Upper lobe of right lung (tissue), 1 donor: ENCODE measurements around the gene CERS6. TPM values are rescaled to one million over a fixed set of nuclear protein-coding genes. Genes with fewer than 3 reads are reported as not detected.

Experiments used
- ATAC-seq: fragments of 200-7000 bp; cut with Tn5 transposase; one replicate; pipeline ENCODE4 v1.9.1; 2020; ENCODE audit warnings: mild to moderate bottlenecking, moderate library complexity
- DNase-seq: peaks from one replicate; pipeline ENCODE4 v3.0.0-alpha.2; 2020
- H3K27ac ChIP-seq: fragments of 200-600 bp; one replicate; pipeline ENCODE4 v1.8.0; 2022
- H3K27me3 ChIP-seq: fragments of 200-600 bp; one replicate; pipeline ENCODE4 v1.8.0; 2022; ENCODE audit warnings: mild to moderate bottlenecking
- H3K36me3 ChIP-seq: fragments of 200-600 bp; one replicate; pipeline ENCODE4 v1.8.0; 2022
- H3K4me1 ChIP-seq: fragments of 200-600 bp; one replicate; pipeline ENCODE4 v1.8.0; 2022
- H3K4me3 ChIP-seq: fragments of 200-600 bp; one replicate; pipeline ENCODE4 v1.8.0; 2022; ENCODE audit warnings: mild to moderate bottlenecking
- H3K9me3 ChIP-seq: fragments of 200-600 bp; one replicate; pipeline ENCODE4 v1.8.0; 2022
- intact Hi-C: fragments of 100-400 bp; cut with DNase I; formaldehyde crosslinking; loops from one replicate; pipeline ENCODE4 v1.11.0; 2022
- microRNA-seq: library from miRNA; unstranded; fragments of <30 nt; microRNA quantifications from one replicate; pipeline ENCODE4 v1.2.0, GENCODE V29; 2020; ENCODE audit warnings: borderline microRNAs expressed
- total RNA-seq: library from RNA; stranded (reverse); fragmentation: NEBNext Ultra II Directional; extraction: Animal tissue kit (Norgen Biotek cat#: 25700); gene quantifications from one replicate; pipeline ENCODE4 v1.2.1, GENCODE V29; 2021
- TF ChIP-seq, protein P1 (sequence below): fragments of 200-600 bp; IDR thresholded peaks from one replicate; pipeline ENCODE4 v1.8.0; 2022; ENCODE audit warnings: antibody characterized with exemption
- donor health status: DM: no; HTN: yes; CAD: no; lungs with severe emphysema.

Gene CERS6
- total RNA-seq, 1 donor from 2014 or later = 17.8 TPM

DNA sequence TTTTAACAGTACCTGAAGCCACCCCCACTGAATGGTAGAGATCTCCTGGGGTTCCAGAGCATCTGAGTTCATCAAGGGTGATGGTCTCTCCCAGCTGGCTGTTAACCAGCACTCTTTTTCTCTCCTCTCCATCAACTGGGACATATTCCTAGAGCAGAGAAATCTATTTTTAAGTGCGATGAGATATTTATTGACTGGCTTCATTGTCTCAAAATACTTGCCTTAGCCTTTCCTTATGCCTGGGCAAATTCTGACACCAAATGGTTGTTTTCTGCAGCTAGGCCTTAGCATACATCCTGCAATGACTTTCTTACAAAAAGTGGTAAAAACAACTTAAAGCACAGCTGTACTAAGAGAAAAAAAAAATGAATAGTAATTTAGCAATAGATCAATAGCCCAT is 365.9 kb downstream of the CERS6 start:
- intact Hi-C loops = no loop called here
- TF ChIP-seq, protein P1, sequence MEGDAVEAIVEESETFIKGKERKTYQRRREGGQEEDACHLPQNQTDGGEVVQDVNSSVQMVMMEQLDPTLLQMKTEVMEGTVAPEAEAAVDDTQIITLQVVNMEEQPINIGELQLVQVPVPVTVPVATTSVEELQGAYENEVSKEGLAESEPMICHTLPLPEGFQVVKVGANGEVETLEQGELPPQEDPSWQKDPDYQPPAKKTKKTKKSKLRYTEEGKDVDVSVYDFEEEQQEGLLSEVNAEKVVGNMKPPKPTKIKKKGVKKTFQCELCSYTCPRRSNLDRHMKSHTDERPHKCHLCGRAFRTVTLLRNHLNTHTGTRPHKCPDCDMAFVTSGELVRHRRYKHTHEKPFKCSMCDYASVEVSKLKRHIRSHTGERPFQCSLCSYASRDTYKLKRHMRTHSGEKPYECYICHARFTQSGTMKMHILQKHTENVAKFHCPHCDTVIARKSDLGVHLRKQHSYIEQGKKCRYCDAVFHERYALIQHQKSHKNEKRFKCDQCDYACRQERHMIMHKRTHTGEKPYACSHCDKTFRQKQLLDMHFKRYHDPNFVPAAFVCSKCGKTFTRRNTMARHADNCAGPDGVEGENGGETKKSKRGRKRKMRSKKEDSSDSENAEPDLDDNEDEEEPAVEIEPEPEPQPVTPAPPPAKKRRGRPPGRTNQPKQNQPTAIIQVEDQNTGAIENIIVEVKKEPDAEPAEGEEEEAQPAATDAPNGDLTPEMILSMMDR = no peak

More for the DNA sequence above, 365.9 kb downstream of the CERS6 start:
- H3K4me1 ChIP-seq = no peaks in the 10 kb centered on the region
- no peaks in the 10 kb centered on the region for H3K9me3 ChIP-seq
- no peak overlapping the region for H3K27ac ChIP-seq
- H3K27me3 ChIP-seq = no peaks in the 10 kb centered on the region
- H3K36me3 ChIP-seq = no peaks in the 10 kb centered on the region
- ATAC-seq = no peak
- H3K4me3 ChIP-seq = no peak overlapping the region
- DNase-seq = no peak

Small RNA genes within 50 kb of the gene (microRNA-seq; reads per million reads assigned to microRNA genes)
- gene MIR4774 = not detected

Other genes with a start within 250 kb of the CERS6 start
- gene STK39, start 208.7 kb upstream of the CERS6 start, total RNA-seq = 13.2 TPM